HG03571 (cell line): ENCODE results near the gene ISCU.
"Not testable (repeated sequence)": the region's sequence is repeated elsewhere in the genome, so short reads cannot be mapped to it uniquely, and the experiment has no call there.

Experiments
- ATAC-seq: cut with Tn5 transposase; IDR thresholded peaks from one replicate; pipeline ENCODE4 v1.9.1; 2021; ENCODE audit not compliant: unreplicated experiment

Gene ISCU

GRCh38 chr12:108586306-108586705 is 23.9 kb downstream of the ISCU start:
- ATAC-seq: no peak

GRCh38 chr12:108587826-108588225 is 25.4 kb downstream of the ISCU start:
- ATAC-seq: no peak

DNA sequence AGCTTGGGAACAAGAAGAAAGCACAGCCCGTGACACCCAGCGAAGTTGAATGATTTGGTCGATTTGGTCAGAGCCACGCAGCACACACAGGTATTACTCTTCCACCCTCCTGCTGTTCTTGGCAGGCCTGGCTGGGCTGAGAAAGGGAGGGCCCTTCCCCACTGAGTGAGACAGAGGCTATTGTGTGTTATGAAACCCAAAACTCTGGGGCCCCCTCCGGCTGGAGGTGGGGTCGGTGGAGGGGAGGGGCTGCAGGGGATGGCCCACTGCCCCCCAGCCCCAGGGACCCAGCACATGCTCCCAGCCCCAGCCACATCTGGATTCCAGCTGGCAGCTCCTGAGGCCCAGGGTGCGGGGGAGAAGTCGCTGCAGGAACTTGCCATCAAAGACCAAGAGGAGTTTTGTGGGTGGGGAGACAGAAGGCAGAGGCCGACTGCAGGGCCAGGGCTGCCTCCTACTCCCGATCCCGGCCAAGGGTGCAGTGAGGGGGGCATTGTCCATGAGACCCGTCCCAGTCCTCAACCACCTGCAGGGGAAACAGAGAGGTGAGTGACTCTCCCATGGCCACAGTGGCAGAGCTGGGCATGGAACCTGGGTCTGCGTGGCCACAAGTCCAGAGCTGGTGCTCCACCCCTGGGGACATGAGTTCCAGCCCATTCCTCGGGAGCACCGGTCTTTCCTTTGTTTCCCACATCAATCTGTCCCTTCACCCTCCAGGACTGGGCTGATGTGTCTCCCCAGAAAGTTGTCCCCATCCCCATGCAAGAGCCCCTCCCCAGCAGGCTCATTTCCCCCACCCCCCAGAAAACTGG is 26.8 kb downstream of the ISCU start:
- no peak for ATAC-seq

DNA sequence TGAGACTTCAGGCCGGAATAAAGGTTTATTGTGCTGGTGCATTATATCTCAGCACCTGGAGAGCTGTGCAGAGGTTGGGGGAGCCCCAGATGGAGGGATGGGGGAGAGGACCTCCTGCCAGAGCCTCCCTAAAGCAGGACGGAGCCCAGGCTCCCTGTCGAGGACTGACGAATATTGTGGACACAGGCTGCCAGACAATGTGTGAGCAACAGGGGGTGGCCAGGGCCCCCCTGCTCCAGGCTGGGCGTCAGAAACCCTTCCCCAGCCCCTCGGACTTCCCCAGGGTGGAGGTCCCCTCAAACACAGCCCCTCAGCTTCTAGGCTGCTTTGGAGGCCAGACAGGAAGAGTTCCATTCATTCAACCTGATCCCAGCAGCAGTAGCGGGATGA is 27.4 kb downstream of the ISCU start:
- ATAC-seq: no peak

DNA sequence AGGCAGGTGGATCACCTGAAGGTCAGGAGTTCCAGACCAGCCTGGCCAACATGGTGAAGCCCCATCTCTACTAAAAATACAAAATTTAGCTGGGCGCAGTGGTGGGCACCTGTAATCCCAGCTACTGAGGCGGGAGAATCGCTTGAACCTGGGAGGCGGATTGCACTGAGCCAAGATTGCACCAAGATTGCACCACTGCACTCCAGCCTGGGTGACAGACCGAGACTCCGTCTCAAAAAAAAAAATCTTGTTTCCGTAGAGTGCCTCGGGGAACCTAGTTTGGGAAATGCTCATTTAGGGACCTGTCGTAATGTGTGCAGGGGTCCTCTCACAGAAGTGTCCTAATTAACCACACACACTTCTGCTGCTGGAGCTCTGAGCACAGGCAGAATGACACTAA is 28.1 kb downstream of the ISCU start:
- ATAC-seq: not testable (repeated sequence)

GRCh38 chr12:108591267-108591980 is 29.0 kb downstream of the ISCU start:
- no peak for ATAC-seq

GRCh38 chr12:108592033-108592909 is 29.9 kb downstream of the ISCU start:
- no peak for ATAC-seq

DNA sequence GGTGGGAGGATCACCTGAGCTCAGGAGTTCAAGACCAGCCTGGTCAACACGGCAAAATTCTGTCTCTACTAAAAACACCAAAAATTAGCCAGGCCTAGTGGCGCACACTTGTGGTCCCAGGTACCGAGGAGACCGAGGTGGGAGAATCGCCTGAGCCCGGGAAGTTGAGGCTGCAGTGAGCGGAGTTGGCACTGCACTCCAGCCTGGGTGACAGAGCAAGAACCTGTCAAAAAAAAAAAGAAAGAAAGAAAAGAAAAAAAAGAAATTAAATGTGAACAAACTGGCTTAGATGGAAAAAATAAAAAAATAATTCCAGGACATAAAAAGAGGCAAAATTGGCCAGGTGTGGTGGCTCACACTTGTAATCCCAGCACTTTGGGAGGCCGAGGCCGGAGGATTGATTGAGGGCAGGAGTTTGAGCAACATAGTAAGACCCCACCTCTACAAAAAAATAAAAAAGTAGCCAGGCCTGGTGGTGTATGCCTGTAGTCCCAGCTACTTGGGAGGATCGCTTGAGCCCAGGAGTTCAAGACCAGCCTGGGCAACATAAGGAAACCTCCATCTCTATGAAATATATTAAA is 32.0 kb downstream of the ISCU start:
- no peak for ATAC-seq

DNA sequence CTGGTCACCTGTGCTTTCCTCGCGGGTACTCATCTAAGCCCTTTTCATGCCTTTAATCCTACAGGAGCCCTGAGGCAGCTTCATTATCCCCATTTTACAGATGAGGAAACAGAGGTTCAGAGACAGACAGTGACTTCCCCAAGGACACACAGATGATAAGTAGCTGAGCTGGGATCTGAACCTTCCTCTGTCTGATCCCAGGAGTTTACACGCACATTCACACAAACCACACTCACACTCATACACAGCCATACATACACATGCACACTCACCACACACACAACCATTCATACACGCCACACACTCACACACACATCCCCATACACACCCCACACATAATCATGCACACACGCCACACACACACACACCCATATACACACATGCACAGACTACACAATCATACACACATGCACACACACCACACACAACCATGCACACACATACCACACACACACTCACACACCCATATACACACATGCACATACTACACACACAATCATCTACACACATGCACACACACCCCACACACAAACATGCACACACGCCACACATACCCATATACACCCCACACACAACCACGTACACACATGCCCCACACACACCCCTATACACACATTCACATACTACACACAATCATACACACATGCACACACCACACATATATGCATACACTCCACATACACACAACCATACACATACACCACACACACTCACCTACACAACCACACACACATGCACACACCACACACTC is 32.7 kb downstream of the ISCU start:
- no peak for ATAC-seq

GRCh38 chr12:108595711-108596647 is 33.6 kb downstream of the ISCU start:
- ATAC-seq: no peak

GRCh38 chr12:108596854-108597558 is 34.6 kb downstream of the ISCU start:
- no peak for ATAC-seq

DNA sequence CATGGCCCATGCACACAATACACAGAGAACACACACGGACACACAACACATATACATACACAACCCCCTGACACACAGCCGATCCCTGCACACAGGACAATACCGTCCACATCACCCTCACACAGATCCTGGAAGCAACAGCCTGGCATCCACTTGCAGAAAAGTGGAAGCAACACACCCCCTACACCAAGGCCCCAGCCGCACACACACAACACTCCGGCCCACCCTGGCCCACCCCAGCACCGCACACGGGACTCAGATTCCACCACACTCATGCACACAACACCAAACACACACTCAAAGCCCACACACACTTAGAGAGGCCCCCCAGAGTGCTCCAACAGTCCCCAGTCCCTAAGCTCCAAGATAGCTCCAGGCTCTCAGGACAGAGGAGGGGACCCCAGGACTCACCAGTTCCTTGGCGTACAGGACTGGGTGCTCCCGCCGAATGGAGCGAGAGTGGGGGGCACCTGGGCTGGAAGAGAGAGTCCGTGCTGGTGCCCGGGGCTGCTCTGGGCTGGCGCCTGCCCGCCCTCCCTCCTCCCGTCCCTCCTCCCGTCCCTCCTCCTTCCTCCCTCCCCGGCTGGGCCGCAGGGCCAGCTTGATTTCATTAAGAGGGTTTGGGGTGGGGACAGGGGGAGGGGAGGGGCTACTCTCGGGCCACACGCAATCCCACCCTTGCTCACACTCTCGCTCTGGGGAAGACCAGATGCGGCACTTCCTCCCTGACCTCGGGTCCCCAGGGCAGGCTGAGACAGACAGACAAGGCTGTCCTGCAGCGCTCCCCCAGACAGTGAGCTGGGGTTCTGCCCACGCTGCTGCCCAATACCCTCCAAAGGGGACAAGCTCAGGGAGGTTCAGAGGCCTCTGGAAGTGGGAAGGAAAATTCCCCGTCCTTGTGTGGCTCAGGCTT is 35.4 kb downstream of the ISCU start, which contains the start of gene TMEM119:
TSS of gene TMEM119 (minus strand) at position 526 of the 913 bp plus-strand sequence. CDS start 5,701 bp downstream, outside the sequence.
- ATAC-seq: no peak

DNA sequence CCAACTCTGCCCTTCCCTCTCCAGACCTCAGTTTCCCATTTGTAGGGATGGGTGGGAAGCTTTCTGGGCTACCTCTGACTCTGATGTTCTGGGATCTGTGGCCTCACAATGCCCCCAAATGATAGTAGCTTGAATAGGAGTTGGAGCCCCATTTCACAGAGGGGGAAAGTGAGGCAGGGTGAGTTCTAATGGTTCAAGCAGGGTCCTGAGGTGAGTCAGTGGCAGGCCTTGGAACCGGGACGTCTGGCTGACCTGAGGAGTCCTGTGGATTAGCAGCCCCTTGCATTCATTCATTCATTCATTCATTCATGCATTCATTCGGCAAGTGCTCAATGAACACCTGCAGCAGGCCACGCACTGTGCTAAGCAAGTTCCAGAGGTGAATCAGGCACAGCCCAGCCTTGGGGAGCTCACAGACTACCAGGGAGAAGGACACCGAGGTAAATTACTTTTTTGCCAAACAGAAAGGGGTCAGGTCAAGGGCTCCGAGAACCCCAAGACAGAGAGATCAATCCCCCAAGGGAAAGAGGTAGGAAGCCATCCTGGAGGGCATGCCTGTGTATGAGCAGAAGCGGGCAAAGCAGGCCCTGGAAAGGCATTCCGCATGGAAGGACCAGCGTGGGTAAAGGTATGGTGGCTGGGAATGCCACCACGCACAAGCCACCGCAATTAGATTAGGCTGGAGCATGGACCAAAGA is 36.3 kb downstream of the ISCU start:
- ATAC-seq: no peak

- no peak for ATAC-seq
These were observed 37.1 kb downstream of the ISCU start for GRCh38 chr12:108599541-108599940.

DNA sequence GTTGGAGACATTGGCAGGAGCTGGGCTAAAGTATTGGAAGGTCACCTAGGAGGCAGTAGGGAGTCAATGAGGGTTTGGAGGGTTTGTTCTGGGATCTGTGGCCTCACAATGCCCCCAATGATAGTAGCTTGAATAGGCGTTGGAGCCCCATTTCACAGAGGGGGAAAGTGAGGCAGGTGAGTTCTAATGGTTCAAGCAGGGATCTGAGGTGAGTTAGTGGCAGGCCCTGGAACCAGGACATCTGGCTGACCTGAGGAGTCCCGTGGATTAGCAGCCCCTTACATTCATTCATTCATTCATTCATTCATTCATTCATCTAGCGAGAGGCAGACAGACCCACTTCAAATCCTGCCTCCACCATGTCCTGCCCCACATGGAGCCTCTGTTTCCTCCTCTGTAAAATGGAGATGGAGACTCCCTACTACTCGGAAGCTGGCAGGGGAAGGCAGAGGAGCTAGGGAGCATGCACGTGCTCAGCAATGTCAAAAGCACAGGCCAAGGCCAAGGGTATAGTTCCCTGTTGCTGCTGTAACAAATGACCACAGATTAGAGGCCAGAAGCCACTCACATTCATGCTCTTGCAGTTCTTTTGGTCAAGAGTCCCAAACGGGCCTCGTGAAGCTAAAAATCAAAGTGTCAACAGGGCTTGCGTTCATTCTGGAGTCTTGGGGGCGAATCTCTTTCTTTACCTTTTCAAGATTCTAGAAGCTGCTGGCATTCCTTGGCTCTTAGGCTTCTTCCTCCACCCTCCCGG is 37.7 kb downstream of the ISCU start:
- ATAC-seq: no peak

DNA sequence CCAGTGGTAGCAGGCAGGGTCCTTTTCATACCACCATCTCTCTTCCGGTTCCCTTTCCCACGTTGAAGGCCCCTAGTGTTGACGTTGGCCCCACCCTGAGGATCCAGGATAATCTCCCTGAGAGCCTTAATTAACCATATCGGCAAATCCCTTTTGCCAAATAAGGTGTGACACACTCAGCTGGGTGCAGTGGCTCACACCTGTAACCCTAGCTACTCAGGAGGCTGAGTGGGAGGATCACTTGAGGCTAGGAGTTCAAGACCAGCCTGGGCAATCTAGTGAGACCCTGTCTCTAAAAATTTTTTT is 38.3 kb downstream of the ISCU start:
- ATAC-seq: no peak
